ENCODE data around the gene HES3. TPM values are rescaled to one million over a fixed set of nuclear protein-coding genes. Genes with fewer than 3 reads are reported as not detected.

The HES3 gene
- total RNA-seq, 2 experiments from 2014 or later: not detected

DNA sequence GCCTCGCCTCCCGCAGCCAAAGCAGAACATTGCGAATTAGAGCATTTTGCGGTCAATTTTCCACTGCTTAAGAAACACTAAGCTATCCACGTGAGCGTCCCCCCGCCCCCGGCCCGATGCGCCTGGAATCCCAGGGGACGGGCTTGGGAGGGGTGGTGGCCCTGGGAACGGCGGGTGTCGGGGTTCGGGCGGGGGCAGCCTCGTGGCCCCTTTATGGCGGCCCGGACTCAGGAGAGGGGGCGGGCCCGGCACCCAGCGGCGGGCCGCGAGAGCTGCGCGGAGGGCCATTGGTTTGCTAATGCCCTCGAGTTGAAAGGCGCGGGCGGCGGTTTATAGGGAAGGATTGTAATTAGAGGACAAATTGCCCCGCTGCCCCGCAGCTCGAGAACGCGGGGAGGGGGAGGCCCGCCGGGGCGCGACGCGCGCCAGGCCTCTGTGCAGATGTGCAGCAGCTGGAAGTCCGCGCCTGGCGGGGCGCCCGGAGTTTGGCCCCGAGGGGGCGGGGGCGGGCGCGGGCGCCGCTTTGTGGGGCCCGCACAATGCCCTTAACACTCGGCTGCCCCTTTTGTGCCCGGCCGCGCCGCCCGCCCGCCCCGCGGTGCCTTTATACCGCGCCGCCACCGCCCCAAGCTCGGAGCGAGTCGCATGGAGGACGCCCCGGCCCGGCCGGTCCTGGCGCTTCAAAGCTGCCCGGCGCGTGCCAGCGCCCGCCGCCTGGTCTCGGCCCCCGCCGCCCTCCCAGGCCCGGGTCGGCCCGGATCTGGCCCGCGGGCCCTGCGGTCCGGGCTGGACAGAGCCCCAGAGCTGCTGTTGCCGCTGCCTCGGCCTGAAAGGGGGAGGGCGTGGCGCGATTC lies 1.9 kb upstream of the HES3 start:
- H3K9me2 ChIP-seq (ENCODE audit: insufficient read depth, low read length): no peaks in the 10 kb centered on the region
- no peak overlapping the region for H3K4me3 ChIP-seq (ENCODE audit: low read depth, low read length, poor library complexity, severe bottlenecking)
- BruUV-seq (replicated peaks): no TSS peak
- H3K27ac ChIP-seq (ENCODE audit: low read depth, low read length, poor library complexity, severe bottlenecking): no peak overlapping the region
- POLR2A ChIA-PET: no interaction called here
- no peaks in the 10 kb centered on the region for H3K36me3 ChIP-seq (ENCODE audit: insufficient read depth, low read length)
- H2AFZ ChIP-seq (ENCODE audit: low read length): no peak overlapping the region
- intact Hi-C loops (cut with micrococcal nuclease; ENCODE audit: unreplicated experiment): loop anchor here (10.0 kb wide), 2 partner anchors 137 to 193 kb away; no protein-coding TSS in a partner anchor
- no peaks in the 10 kb centered on the region for H3K4me1 ChIP-seq (ENCODE audit: insufficient read depth, low read length, poor library complexity, severe bottlenecking)
- no peaks in the 10 kb centered on the region for H4K20me1 ChIP-seq (ENCODE audit: insufficient read depth, low read length)
- TF ChIP-seq, protein P1, sequence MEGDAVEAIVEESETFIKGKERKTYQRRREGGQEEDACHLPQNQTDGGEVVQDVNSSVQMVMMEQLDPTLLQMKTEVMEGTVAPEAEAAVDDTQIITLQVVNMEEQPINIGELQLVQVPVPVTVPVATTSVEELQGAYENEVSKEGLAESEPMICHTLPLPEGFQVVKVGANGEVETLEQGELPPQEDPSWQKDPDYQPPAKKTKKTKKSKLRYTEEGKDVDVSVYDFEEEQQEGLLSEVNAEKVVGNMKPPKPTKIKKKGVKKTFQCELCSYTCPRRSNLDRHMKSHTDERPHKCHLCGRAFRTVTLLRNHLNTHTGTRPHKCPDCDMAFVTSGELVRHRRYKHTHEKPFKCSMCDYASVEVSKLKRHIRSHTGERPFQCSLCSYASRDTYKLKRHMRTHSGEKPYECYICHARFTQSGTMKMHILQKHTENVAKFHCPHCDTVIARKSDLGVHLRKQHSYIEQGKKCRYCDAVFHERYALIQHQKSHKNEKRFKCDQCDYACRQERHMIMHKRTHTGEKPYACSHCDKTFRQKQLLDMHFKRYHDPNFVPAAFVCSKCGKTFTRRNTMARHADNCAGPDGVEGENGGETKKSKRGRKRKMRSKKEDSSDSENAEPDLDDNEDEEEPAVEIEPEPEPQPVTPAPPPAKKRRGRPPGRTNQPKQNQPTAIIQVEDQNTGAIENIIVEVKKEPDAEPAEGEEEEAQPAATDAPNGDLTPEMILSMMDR (conservative IDR thresholded peaks at IDR 0.05; ENCODE audit: low read length): no peak
- peak; percentile 79; the same call in 1 of the 2 replicates for TF ChIP-seq EZH2phosphoT487 (IDR thresholded peaks at IDR 0.05; ENCODE audit: borderline replicate concordance, low read depth, low read length)
- no peaks in the 10 kb centered on the region for H3K9me3 ChIP-seq (ENCODE audit: low read length)
- CTCF ChIA-PET (ENCODE audit: unreplicated experiment): interaction anchor here (0.7 kb wide), 1 partner anchor 196 kb away, joined by 4 read pairs; no protein-coding TSS in a partner anchor
- H3K4me2 ChIP-seq (ENCODE audit: low read length): no peak overlapping the region
- no peak for DNase-seq (ENCODE audit: low spot score)
- H3K79me2 ChIP-seq (ENCODE audit: insufficient read depth, low read depth, low read length): no peaks in the 10 kb centered on the region

DNA sequence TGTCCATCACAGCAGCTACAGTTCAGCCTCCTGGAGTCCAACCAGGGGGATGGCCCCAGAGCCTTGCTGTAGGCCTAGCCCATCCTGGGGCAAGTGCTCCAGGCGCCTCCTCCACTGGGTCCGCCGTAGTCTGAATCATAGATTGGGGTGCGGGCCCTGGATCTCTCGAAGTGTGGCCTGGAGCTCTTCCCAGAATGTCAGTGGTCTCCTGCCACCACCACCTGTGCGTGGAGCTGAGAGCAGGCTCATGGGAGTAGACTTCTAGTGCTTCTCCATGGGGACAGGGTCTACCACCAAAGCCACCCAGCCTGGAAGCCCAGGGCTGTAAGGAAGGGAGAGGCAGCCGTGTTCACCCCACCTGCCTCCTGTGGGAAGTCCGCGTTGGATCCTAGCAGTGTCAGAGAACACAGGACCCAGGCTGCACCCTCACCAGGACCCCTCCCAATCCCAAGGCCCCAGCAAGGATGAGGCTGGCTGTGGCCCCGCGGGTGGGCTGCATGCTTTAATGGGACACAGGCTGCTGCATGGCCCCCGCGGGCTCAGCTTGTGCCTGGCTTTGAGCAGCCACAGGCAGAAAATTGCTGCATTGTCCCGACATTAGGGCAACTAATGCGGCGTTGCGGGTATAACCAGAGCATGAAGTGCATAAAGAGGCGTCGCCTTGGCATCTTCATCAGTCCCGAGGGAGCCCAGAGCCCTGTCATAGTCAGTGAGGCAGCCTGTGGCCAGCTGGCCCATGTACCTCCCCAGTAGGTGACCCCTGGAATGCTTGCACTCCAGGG lies 735 bp upstream of the HES3 start:
- Histone ChIP-seq H3K9me3 (ENCODE audit: low read length) (no peaks in the 10 kb centered on the region), H3K79me2 (ENCODE audit: insufficient read depth, low read depth, low read length) (no peaks in the 10 kb centered on the region), H3K4me2 (ENCODE audit: low read length) (no peak overlapping the region), H3K4me1 (ENCODE audit: insufficient read depth, low read length, poor library complexity, severe bottlenecking) (no peaks in the 10 kb centered on the region), H4K20me1 (ENCODE audit: insufficient read depth, low read length) (no peaks in the 10 kb centered on the region), H3K27ac (ENCODE audit: low read depth, low read length, poor library complexity, severe bottlenecking) (no peak overlapping the region), H3K9me2 (ENCODE audit: insufficient read depth, low read length) (no peaks in the 10 kb centered on the region), H3K36me3 (ENCODE audit: insufficient read depth, low read length) (no peaks in the 10 kb centered on the region), H3K4me3 (ENCODE audit: low read depth, low read length, poor library complexity, severe bottlenecking) (no peak overlapping the region), H2AFZ (ENCODE audit: low read length) (no peak overlapping the region)
- ChIA-PET POLR2A (no interaction called here), CTCF (ENCODE audit: unreplicated experiment) (no interaction called here)
- TF ChIP-seq, protein P1 (conservative IDR thresholded peaks at IDR 0.05; ENCODE audit: low read length): no peak
- no peak for TF ChIP-seq EZH2phosphoT487 (IDR thresholded peaks at IDR 0.05; ENCODE audit: borderline replicate concordance, low read depth, low read length)
- no peak for DNase-seq (ENCODE audit: low spot score)
- BruUV-seq (replicated peaks): no TSS peak
- intact Hi-C loops (cut with micrococcal nuclease; ENCODE audit: unreplicated experiment): loop anchor here (10.0 kb wide), 2 partner anchors 138 to 192 kb away; no protein-coding TSS in a partner anchor
